PC-9 (cell line): ENCODE data around the gene C1orf159. TPM values are rescaled to one million over a fixed set of nuclear protein-coding genes. Genes with fewer than 3 reads are reported as not detected.

Experiments used
- BruUV-seq: library from RNA; stranded (reverse); fragments of 400-500 nt; replicated peaks from 2 replicates; lab custom pipeline; 2021; lab: Mats Ljungman, UMichigan
- CTCF ChIA-PET: fragments of 300-600 bp; sonication (Branson Sonifier 250); formaldehyde crosslinking; loops from one replicate; lab custom pipeline; 2022; ENCODE audit warnings: antibody characterized with exemption; lab: Charles Lee
- POLR2A ChIA-PET: fragments of 300-600 bp; sonication (Branson Sonifier 250); formaldehyde crosslinking; loops from one replicate; lab custom pipeline; 2022; ENCODE audit warnings: antibody characterized with exemption; ENCODE audit not compliant: unreplicated experiment; lab: Charles Lee
- DNase-seq, 2 experiments: peaks; one replicate each; pipeline versions ENCODE4 v3.0.0 to v3.0.0-alpha.2; 2015 to 2022; ENCODE audit warnings: mixed read lengths in 1 of 2
- H2AFZ ChIP-seq: fragments of 200-600 bp; sonication (generic); 2 replicates; pipeline ENCODE4 v1.8.1; 2017; ENCODE audit warnings: antibody characterized with exemption
- H3F3A ChIP-seq: fragments of 200-600 bp; sonication (generic); 2 replicates; pipeline ENCODE4 v1.8.1; 2017; ENCODE audit warnings: antibody characterized with exemption, mild to moderate bottlenecking, low read depth; ENCODE audit not compliant: insufficient read depth
- H3K27ac ChIP-seq: fragments of 200-600 bp; sonication (generic); 2 replicates; pipeline ENCODE4 v1.6.1; 2016; ENCODE audit warnings: mixed run types
- H3K27me3 ChIP-seq: fragments of 200-600 bp; sonication (generic); 2 replicates; pipeline ENCODE4 v1.6.1; 2016; ENCODE audit warnings: low read depth, mixed run types; ENCODE audit not compliant: insufficient read depth
- H3K36me3 ChIP-seq: fragments of 200-600 bp; sonication (generic); 2 replicates; pipeline ENCODE4 v1.6.1; 2016; ENCODE audit warnings: low read depth, mixed run types
- H3K4me1 ChIP-seq: fragments of 200-600 bp; sonication (generic); replicated peaks from 2 replicates; pipeline ENCODE4 v1.6.1; 2016; ENCODE audit warnings: mixed run types; ENCODE audit not compliant: insufficient read depth
- H3K4me2 ChIP-seq: fragments of 200-600 bp; sonication (generic); 2 replicates; pipeline ENCODE4 v1.6.1; 2017; ENCODE audit warnings: mixed run types
- H3K4me3 ChIP-seq: fragments of 200-600 bp; sonication (generic); 2 replicates; pipeline ENCODE4 v1.6.1; 2016; ENCODE audit warnings: mixed run types
- H3K79me2 ChIP-seq: fragments of 200-600 bp; sonication (generic); 2 replicates; pipeline ENCODE4 v1.6.1; 2017; ENCODE audit warnings: low read depth, mixed run types
- H3K9me2 ChIP-seq: fragments of 200-600 bp; sonication (generic); 2 replicates; pipeline ENCODE4 v1.8.1; 2017; ENCODE audit warnings: mild to moderate bottlenecking; ENCODE audit not compliant: insufficient read depth
- H3K9me3 ChIP-seq: fragments of 200-600 bp; sonication (generic); 2 replicates; pipeline ENCODE4 v1.8.1; 2016; ENCODE audit warnings: low read depth; ENCODE audit not compliant: insufficient read depth
- H4K20me1 ChIP-seq: fragments of 200-600 bp; sonication (generic); 2 replicates; pipeline ENCODE4 v1.8.1; 2017; ENCODE audit not compliant: insufficient read depth
- CTCF ChIP-seq: fragments of 200-600 bp; sonication (generic); conservative IDR thresholded peaks from 2 replicates; pipeline ENCODE4 v1.6.1; 2017; ENCODE audit warnings: mixed run types, antibody characterized with exemption, mild to moderate bottlenecking, moderate library complexity
- EZH2 ChIP-seq: fragments of 200-600 bp; sonication (generic); IDR thresholded peaks from 2 replicates; pipeline ENCODE4 v1.8.0; 2017; ENCODE audit warnings: antibody characterized with exemption, low read depth
- intact Hi-C: fragments of 100-400 bp; cut with micrococcal nuclease; formaldehyde crosslinking; loops from one replicate; pipeline ENCODE4 v1.10.0; 2022; ENCODE audit not compliant: unreplicated experiment
- total RNA-seq: library from RNA; stranded (reverse); gene quantifications from 2 replicates; pipeline ENCODE4 v1.2.3, GENCODE V29; 2021

C1orf159 gene
- total RNA-seq, 1 experiment from 2014 or later = 31.1 TPM

GRCh38 chr1:1128454-1129139, 12.7 kb upstream of the C1orf159 start:
- ChIA-PET CTCF (no interaction called here), POLR2A (no interaction called here)
- Histone ChIP-seq H3K27me3 (peaks cover 3% of the 10 kb centered on the region; the same call in 1 of the 2 replicates), H3K9me2 (no peaks in the 10 kb centered on the region), H3K4me1 (peaks cover 36% of the 10 kb centered on the region), H3K4me3 (no peak overlapping the region), H4K20me1 (no peaks in the 10 kb centered on the region), H3K79me2 (no peaks in the 10 kb centered on the region), H3K36me3 (no peaks in the 10 kb centered on the region), H3K4me2 (no peak overlapping the region), H3F3A (peaks cover 20% of the 10 kb centered on the region; the same call in 1 of the 2 replicates), H2AFZ (no peak overlapping the region), H3K27ac (no peak overlapping the region), H3K9me3 (no peaks in the 10 kb centered on the region)
- TF ChIP-seq EZH2 (no peak), CTCF (no peak)
- DNase-seq = no peak
- no TSS peak for BruUV-seq
- intact Hi-C loops = no loop called here

- ChIA-PET POLR2A (no interaction called here), CTCF (no interaction called here)
- Histone ChIP-seq H3K9me3 (no peaks in the 10 kb centered on the region), H3K4me3 (no peak overlapping the region), H3K79me2 (no peaks in the 10 kb centered on the region), H3K4me2 (no peak overlapping the region), H3K36me3 (no peaks in the 10 kb centered on the region), H3F3A (peaks cover 26% of the 10 kb centered on the region; the same call in 1 of the 2 replicates), H3K27me3 (peaks cover 3% of the 10 kb centered on the region; the same call in 1 of the 2 replicates), H4K20me1 (no peaks in the 10 kb centered on the region), H3K27ac (no peak overlapping the region), H2AFZ (no peak overlapping the region), H3K9me2 (no peaks in the 10 kb centered on the region), H3K4me1 (peaks cover 28% of the 10 kb centered on the region)
- TF ChIP-seq EZH2 (no peak), CTCF (no peak)
- no peak for DNase-seq
- BruUV-seq = no TSS peak
- intact Hi-C loops = no loop called here
Measured at GRCh38 chr1:1127551-1128451, 11.9 kb upstream of the C1orf159 start.

GRCh38 chr1:1125945-1126344, 10.1 kb upstream of the C1orf159 start:
- ChIA-PET POLR2A (no interaction called here), CTCF (no interaction called here)
- intact Hi-C loops = loop anchor here (2.0 kb wide), 1 partner anchor 37 kb away; no protein-coding TSS in a partner anchor
- peaks cover 28% of the 10 kb centered on the region; the same call in 1 of the 2 replicates for H3F3A ChIP-seq
- no peaks in the 10 kb centered on the region for H3K79me2 ChIP-seq
- no peaks in the 10 kb centered on the region for H4K20me1 ChIP-seq
- DNase-seq = no peak
- H2AFZ ChIP-seq = no peak overlapping the region
- no peak overlapping the region for H3K4me3 ChIP-seq
- peaks cover 22% of the 10 kb centered on the region for H3K4me1 ChIP-seq
- peaks cover 2% of the 10 kb centered on the region; the same call in 1 of the 2 replicates for H3K27me3 ChIP-seq
- no TSS peak for BruUV-seq
- TF ChIP-seq EZH2 (no peak), CTCF (no peak)
- no peak overlapping the region for H3K4me2 ChIP-seq
- no peaks in the 10 kb centered on the region for H3K9me3 ChIP-seq
- no peak overlapping the region for H3K27ac ChIP-seq
- H3K9me2 ChIP-seq = no peaks in the 10 kb centered on the region
- no peaks in the 10 kb centered on the region for H3K36me3 ChIP-seq
